Panc1 (cell line): ENCODE measurements around the gene CLEC16A. TPM values are rescaled to one million over a fixed set of nuclear protein-coding genes. Genes with fewer than 3 reads are reported as not detected.

ENCODE experiments used
- ATAC-seq: fragments of 200-7000 bp; cut with Tn5 transposase; 2 replicates; pipeline ENCODE4 v1.9.1; 2020; ENCODE audit warnings: mild to moderate bottlenecking, moderate library complexity
- BruUV-seq: library from RNA; stranded (reverse); fragments of 400-500 nt; replicated peaks from 2 replicates; lab custom pipeline; 2021; lab: Mats Ljungman, UMichigan
- CTCF ChIA-PET: fragments of 300-600 bp; sonication (Branson Sonifier 250); formaldehyde crosslinking; loops from one replicate; lab custom pipeline; 2022; ENCODE audit warnings: antibody characterized with exemption; lab: Charles Lee
- POLR2A ChIA-PET: fragments of 300-600 bp; sonication (Branson Sonifier 250); formaldehyde crosslinking; loops from one replicate; lab custom pipeline; 2022; ENCODE audit warnings: antibody characterized with exemption; lab: Charles Lee
- DNase-seq: peaks from one replicate; pipeline ENCODE4 v3.0.0-alpha.2; 2010; ENCODE audit warnings: low read depth, low spot score
- H3K27ac ChIP-seq: 2 replicates; pipeline ENCODE4 v1.5.1; 2011; ENCODE audit warnings: mild to moderate bottlenecking, low read length, inconsistent platforms
- H3K27me3 ChIP-seq: fragments of 200-500 bp; sonication (Bioruptor generic); 2 replicates; pipeline ENCODE4 v1.6.0; 2014; ENCODE audit warnings: low read length, inconsistent platforms; ENCODE audit not compliant: control insufficient read depth, insufficient read depth
- H3K36me3 ChIP-seq: fragments of 200-500 bp; sonication (Bioruptor generic); 2 replicates; pipeline ENCODE4 v1.5.1; 2014; ENCODE audit warnings: inconsistent platforms, mild to moderate bottlenecking, low read length, moderate library complexity; ENCODE audit not compliant: control insufficient read depth, insufficient read depth
- H3K4me1 ChIP-seq: 2 replicates; pipeline ENCODE4 v1.5.1; 2011; ENCODE audit warnings: inconsistent platforms, mild to moderate bottlenecking, low read length, moderate library complexity; ENCODE audit not compliant: control insufficient read depth, insufficient read depth
- H3K4me3 ChIP-seq, 2 experiments: 2 replicates each; pipeline ENCODE4 v1.5.1; 2011 to 2012; ENCODE audit warnings: low read depth in 2 of 2, low read length in 2 of 2, mild to moderate bottlenecking in 2 of 2, inconsistent platforms in 1 of 2, moderate library complexity in 1 of 2
- H3K9me3 ChIP-seq: fragments of 200-500 bp; sonication (Bioruptor generic); 2 replicates; pipeline ENCODE4 v1.5.1; 2014; ENCODE audit warnings: low read depth, mild to moderate bottlenecking, inconsistent platforms, low read length, moderate library complexity; ENCODE audit not compliant: control insufficient read depth, insufficient read depth
- CTCF ChIP-seq: fragments of 450-650 bp; IDR thresholded peaks from 2 replicates; pipeline ENCODE4 v1.5.1; 2017; ENCODE audit warnings: mild to moderate bottlenecking
- POLR2AphosphoS5 ChIP-seq: IDR thresholded peaks from 2 replicates; pipeline ENCODE4 v1.6.1; 2012; ENCODE audit warnings: mild to moderate bottlenecking, low read depth, low read length, moderate library complexity
- REST ChIP-seq, 2 experiments: IDR thresholded peaks; 2 replicates each; pipeline ENCODE4 v1.6.1; 2011 to 2012; ENCODE audit warnings: low read depth in 2 of 2, control low read depth in 1 of 2, low read length in 1 of 2, mild to moderate bottlenecking in 1 of 2, moderate library complexity in 1 of 2; ENCODE audit not compliant: insufficient read depth in 1 of 2
- SIN3A ChIP-seq: IDR thresholded peaks from 2 replicates; pipeline ENCODE4 v1.6.1; 2012; ENCODE audit warnings: low read depth, mild to moderate bottlenecking, low read length, moderate library complexity, borderline replicate concordance; ENCODE audit not compliant: insufficient read depth
- TCF7L2 ChIP-seq: IDR thresholded peaks from 2 replicates; pipeline ENCODE4 v1.6.1; 2011; ENCODE audit warnings: mild to moderate bottlenecking, low read depth, low read length, inconsistent platforms
- in situ Hi-C: cut with HindIII; loops from 2 replicates; pipeline ENCODE4 v1.10.0; 2016; ENCODE audit warnings: low sequenced_read_pairs, low pct_unique_long_range_greater_than_20kb
- intact Hi-C: fragments of 100-400 bp; cut with micrococcal nuclease; formaldehyde crosslinking; loops from one replicate; pipeline ENCODE4 v1.10.0; 2022; ENCODE audit not compliant: unreplicated experiment
- total RNA-seq: library from RNA; stranded (reverse); gene quantifications from one replicate; pipeline ENCODE4 v1.2.1, GENCODE V29; 2021; ENCODE audit not compliant: unreplicated experiment

Gene CLEC16A
- total RNA-seq, 1 experiment from 2014 or later = 21.0 TPM

GRCh38 chr16:11213799-11214198 lies 269.4 kb downstream of the CLEC16A start:
- TF ChIP-seq POLR2AphosphoS5 = no peak
- no peak for TF ChIP-seq REST (IDR thresholded peaks at IDR 0.05; ENCODE audit: insufficient read depth in 1 of 2, low read depth in 2 of 2, low read length in 1 of 2)
- no peak for TF ChIP-seq CTCF
- no peak for TF ChIP-seq TCF7L2
- TF ChIP-seq SIN3A = no peak
- ATAC-seq (no peak), DNase-seq (no peak)
- intact Hi-C loops = no loop called here
- no TSS peak for BruUV-seq
- Histone ChIP-seq H3K27me3 (no peaks in the 10 kb centered on the region), H3K9me3 (peaks cover 5% of the 10 kb centered on the region; the same call in 1 of the 2 replicates), H3K4me3 (no peak overlapping the region), H3K27ac (no peak overlapping the region), H3K4me1 (no peaks in the 10 kb centered on the region), H3K36me3 (no peaks in the 10 kb centered on the region)
- ChIA-PET POLR2A (interaction anchor here (0.7 kb wide), 1 partner anchor 322 kb away, joined by 8 read pairs; no protein-coding TSS in a partner anchor), CTCF (interaction anchor here (0.6 kb wide), 1 partner anchor 41 kb away, joined by 5 read pairs; no protein-coding TSS in a partner anchor)
- in situ Hi-C loops = no loop called here

- DNase-seq = no peak
- Histone ChIP-seq H3K36me3 (no peaks in the 10 kb centered on the region), H3K4me1 (no peaks in the 10 kb centered on the region), H3K27ac (no peak overlapping the region), H3K4me3 (no peak overlapping the region), H3K9me3 (peaks cover 5% of the 10 kb centered on the region; the same call in 1 of the 2 replicates), H3K27me3 (no peaks in the 10 kb centered on the region)
- no TSS peak for BruUV-seq
- ChIA-PET CTCF (no interaction called here), POLR2A (no interaction called here)
- intact Hi-C loops (no loop called here), in situ Hi-C loops (no loop called here)
- TF ChIP-seq REST (IDR thresholded peaks at IDR 0.05; ENCODE audit: insufficient read depth in 1 of 2, low read depth in 2 of 2, low read length in 1 of 2) = no peak
- TF ChIP-seq POLR2AphosphoS5 = no peak
- TF ChIP-seq TCF7L2 = no peak
- no peak for TF ChIP-seq SIN3A
- TF ChIP-seq CTCF = no peak
- no peak for ATAC-seq
Measured at GRCh38 chr16:11215935-11216556, 271.7 kb downstream of the CLEC16A start.
